GM23248 (cell line): ENCODE data around the gene ZNF165.

ENCODE experiments used
- EZH2 ChIP-seq: fragments of 200-600 bp; sonication (generic); IDR thresholded peaks from 2 replicates; pipeline ENCODE4 v1.6.1; 2018; ENCODE audit warnings: antibody characterized with exemption, mild to moderate bottlenecking; ENCODE audit not compliant: insufficient read depth, poor library complexity, severe bottlenecking
- EZH2phosphoT487 ChIP-seq: fragments of 200-600 bp; sonication (generic); IDR thresholded peaks from 2 replicates; pipeline ENCODE4 v1.6.1; 2018; ENCODE audit warnings: antibody characterized with exemption, moderate library complexity, mild to moderate bottlenecking, low read depth; ENCODE audit not compliant: insufficient read depth

DNA sequence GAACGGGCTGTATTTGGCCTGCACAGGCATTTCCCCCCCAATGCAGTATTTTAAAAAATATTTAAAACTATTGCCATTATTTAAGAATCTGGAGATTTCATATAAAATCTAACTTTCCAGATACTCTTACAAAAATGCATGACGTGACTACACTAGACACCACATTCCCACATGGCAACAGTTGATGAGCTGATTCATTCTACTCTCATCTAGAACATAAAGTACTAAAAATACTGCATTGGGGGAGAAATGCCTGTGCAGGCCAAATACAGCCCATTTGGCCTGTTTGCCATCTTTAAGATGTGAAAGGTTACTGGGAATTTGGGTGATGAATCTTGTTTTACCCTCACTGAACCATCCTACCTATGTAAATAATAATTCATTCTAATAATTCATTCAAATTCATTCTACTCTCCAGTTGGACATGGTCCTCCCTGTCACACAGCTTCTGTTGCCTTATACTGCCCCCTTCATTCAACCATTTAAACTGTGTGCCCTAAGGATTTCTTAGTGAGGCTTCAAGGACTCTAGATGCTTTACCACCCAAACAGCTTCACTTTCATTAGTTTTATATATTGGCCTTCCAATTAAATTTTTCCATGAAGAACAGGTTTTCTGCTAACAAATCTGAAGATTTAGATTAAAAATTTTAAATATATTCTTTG is 37.1 kb downstream of the ZNF165 start:
- TF ChIP-seq EZH2phosphoT487 (no peak), EZH2 (no peak)
